ENCODE results near the gene HIGD1A.

The HIGD1A gene

DNA sequence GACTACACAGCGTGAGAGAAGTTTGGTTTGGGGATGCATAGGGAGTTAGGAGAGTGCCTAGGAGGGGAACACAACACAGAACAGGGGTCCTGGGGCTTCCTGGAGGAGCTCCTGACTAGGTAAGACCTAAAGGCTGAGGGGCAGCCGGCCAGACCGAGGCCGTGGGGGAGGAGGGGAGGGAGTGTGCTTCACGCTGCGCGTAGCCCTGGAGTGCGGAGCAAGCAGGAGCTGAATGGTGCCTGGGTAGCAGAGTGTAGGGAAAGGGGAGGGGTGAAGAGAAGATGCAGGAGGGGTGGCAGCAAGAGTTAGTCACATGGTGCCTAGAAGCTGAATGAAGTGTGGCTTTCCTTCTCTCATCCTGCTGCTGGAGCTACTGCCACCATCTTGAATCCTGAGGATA, 69.3 kb downstream of the HIGD1A start:
- no peak for DNase-seq (ENCODE audit: low read depth)

DNA sequence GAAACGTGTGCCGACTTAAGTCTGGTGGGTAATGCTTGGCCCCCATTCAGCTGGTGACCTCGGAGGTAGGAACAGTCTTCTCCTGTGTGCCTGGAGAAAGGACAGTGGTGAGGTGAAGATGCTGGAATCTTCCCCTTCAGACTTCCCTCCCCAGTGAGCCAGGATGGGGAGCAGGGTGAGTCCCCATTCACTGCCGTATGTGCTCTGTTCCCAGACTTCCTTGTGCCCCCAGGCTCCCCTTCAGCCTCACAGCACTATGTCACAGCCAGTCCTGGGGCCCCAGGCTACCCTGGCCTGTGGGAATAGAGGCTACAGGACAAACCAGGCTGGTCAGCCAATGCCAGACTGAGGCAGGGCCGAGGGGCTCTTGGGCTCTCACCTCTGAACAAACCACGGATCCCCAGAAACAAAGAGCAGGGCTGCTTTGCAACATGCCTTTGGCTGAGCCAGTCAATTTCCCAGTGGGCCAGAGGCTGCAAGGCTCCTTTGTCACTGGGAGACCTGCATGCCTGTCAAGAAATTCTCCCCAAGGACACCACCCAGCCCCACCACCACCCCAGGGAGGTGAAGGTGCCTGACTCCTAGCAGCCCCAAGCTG, 69.9 kb downstream of the HIGD1A start:
- DNase-seq (ENCODE audit: low read depth), result no peak

DNA sequence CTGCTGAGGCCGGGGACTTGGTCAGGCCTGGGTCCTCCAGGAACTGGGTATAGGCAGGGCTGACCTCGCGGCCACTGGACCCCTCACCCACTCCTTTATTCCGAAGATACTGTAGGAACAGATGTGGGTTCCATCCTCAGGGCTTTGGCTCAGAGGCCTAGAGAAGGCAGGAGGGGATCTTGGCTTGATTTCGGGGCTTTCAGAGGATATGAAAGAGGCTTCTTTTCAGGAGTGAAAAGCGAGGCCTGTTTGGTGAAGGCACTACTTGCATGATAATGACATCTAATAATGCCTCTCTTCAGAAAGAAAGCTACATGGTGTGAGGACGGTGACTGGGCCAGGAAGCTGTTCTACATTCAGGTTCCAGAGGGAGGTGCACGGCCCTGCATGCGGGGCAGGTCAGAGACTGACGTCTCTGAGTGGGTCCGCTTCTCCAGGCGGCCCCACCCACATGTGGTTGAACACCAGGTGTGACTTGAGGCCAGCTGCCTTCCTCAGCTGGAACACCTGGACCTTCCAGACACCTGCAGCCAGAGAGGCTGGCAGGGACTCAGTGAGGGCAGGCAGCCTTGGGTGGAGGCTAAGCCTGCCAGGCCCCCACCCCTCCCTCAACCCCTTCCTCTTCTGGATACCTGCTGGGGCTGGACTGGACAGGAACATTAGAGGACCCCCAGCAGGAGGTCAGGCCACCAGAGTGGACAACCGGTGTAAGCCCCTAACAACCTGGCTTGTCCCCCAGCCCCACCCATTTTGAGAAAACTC, 70.6 kb downstream of the HIGD1A start:
- DNase-seq (ENCODE audit: low read depth), result no peak

Measured in stimulated activated CD8-positive, alpha-beta memory T cell treated with anti-CD3 and anti-CD28 coated beads, Interleukin-7, amount 100 ng/mL, for 24 hours (primary cell).